Measurements from ENCODE around the gene U2SURP. TPM values are rescaled to one million over a fixed set of nuclear protein-coding genes. Genes with fewer than 3 reads are reported as not detected.
"Not testable (repeated sequence)": the region's sequence is repeated elsewhere in the genome, so short reads cannot be mapped to it uniquely, and the experiment has no call there.

Gene U2SURP
- total RNA-seq, 2 donors from 2014 or later = 139 to 160 TPM

GRCh38 chr3:143024351-143024960 lies 23.1 kb downstream of the U2SURP start:
- Histone ChIP-seq H3K4me3 (ENCODE audit: low read length) (no peak overlapping the region), H3K36me3 (ENCODE audit: control insufficient read depth, insufficient read depth, low read length) (peaks cover 96% of the 10 kb centered on the region), H3K9ac (ENCODE audit: extremely low read depth, low read length, poor library complexity, severe bottlenecking) (no peak overlapping the region), H3K27me3 (ENCODE audit: control insufficient read depth, insufficient read depth, low read length, poor library complexity, severe bottlenecking) (no peaks in the 10 kb centered on the region), H3K27ac (ENCODE audit: low read depth, low read length) (no peak overlapping the region), H3K4me1 (ENCODE audit: control insufficient read depth, insufficient read depth, low read length) (no peaks in the 10 kb centered on the region), H3K9me3 (ENCODE audit: control insufficient read depth, low read length) (peaks cover 2% of the 10 kb centered on the region)
- Mint-ChIP-seq H3K9me3 (no peaks in the 10 kb centered on the region), H3K4me3 (no peak overlapping the region), H3K36me3 (ENCODE audit: low read depth) (peaks cover 76% of the 10 kb centered on the region), H3K27me3 (ENCODE audit: insufficient read depth) (no peaks in the 10 kb centered on the region), H3K4me1 (peaks cover 2% of the 10 kb centered on the region), H3K27ac (peak overlapping the region; percentile 18)
- DNase-seq = no peak
- no peak for TF ChIP-seq CTCF (conservative IDR thresholded peaks at IDR 0.05)
- 100% methylated on average over 1 to 4 of the region's 4 CpGs for WGBS, 2 experiments (ENCODE audit: insufficient coverage in 1 of 2, insufficient read length in 1 of 2)

GRCh38 chr3:143031327-143031726 lies 30.0 kb downstream of the U2SURP start:
- Mint-ChIP-seq H3K9me3 (no peaks in the 10 kb centered on the region), H3K4me1 (no peaks in the 10 kb centered on the region), H3K4me3 (no peak overlapping the region), H3K27me3 (ENCODE audit: insufficient read depth) (no peaks in the 10 kb centered on the region), H3K27ac (no peak overlapping the region), H3K36me3 (ENCODE audit: low read depth) (peaks cover 71% of the 10 kb centered on the region)
- 78% methylated on average over 2 of the region's 2 CpGs; no CpG with 5 or more reads in 1 of the 2 experiments for WGBS, 2 experiments (ENCODE audit: insufficient coverage in 1 of 2, insufficient read length in 1 of 2)
- DNase-seq = no peak
- no peak for TF ChIP-seq CTCF (conservative IDR thresholded peaks at IDR 0.05)
- no peak overlapping the region for H3K4me3 ChIP-seq (ENCODE audit: low read length)
- no peaks in the 10 kb centered on the region for H3K27me3 ChIP-seq (ENCODE audit: control insufficient read depth, insufficient read depth, low read length, poor library complexity, severe bottlenecking)
- H3K27ac ChIP-seq (ENCODE audit: low read depth, low read length) = no peak overlapping the region
- H3K9me3 ChIP-seq (ENCODE audit: control insufficient read depth, low read length) = peaks cover 10% of the 10 kb centered on the region
- H3K9ac ChIP-seq (ENCODE audit: extremely low read depth, low read length, poor library complexity, severe bottlenecking) = no peak overlapping the region
- H3K36me3 ChIP-seq (ENCODE audit: control insufficient read depth, insufficient read depth, low read length) = peaks cover 91% of the 10 kb centered on the region
- H3K4me1 ChIP-seq (ENCODE audit: control insufficient read depth, insufficient read depth, low read length) = no peaks in the 10 kb centered on the region

GRCh38 chr3:143031796-143032387 lies 30.5 kb downstream of the U2SURP start:
- not testable (repeated sequence) for H3K27me3 ChIP-seq (ENCODE audit: control insufficient read depth, insufficient read depth, low read length, poor library complexity, severe bottlenecking); H3K4me1 Mint-ChIP-seq; H3K27me3 Mint-ChIP-seq (ENCODE audit: insufficient read depth); H3K9me3 Mint-ChIP-seq; H3K4me3 ChIP-seq (ENCODE audit: low read length); H3K9me3 ChIP-seq (ENCODE audit: control insufficient read depth, low read length); H3K27ac Mint-ChIP-seq; H3K4me1 ChIP-seq (ENCODE audit: control insufficient read depth, insufficient read depth, low read length); H3K4me3 Mint-ChIP-seq; H3K27ac ChIP-seq (ENCODE audit: low read depth, low read length); DNase-seq; H3K9ac ChIP-seq (ENCODE audit: extremely low read depth, low read length, poor library complexity, severe bottlenecking)
- WGBS, 2 experiments (ENCODE audit: insufficient coverage in 1 of 2, insufficient read length in 1 of 2) = 95 to 96% methylated on average over 3 to 4 of the region's 4 CpGs
- peaks cover 92% of the 10 kb centered on the region for H3K36me3 ChIP-seq (ENCODE audit: control insufficient read depth, insufficient read depth, low read length)
- H3K36me3 Mint-ChIP-seq (ENCODE audit: low read depth) = peaks cover 71% of the 10 kb centered on the region

Measured in endodermal cell (in vitro differentiated cells).